Neural cell (in vitro differentiated cells): Measurements from ENCODE around the gene IFRD2. TPM values are rescaled to one million over a fixed set of nuclear protein-coding genes. Genes with fewer than 3 reads are reported as not detected.
A peak's percentile ranks its signal among the peaks of the same experiment; 100 is the strongest.

Experiments used
- H2AFZ ChIP-seq: fragments of 200-600, 300-800 bp; sonication (generic), shearing (Covaris generic); 2 replicates; pipeline ENCODE4 v1.6.0; 2014; ENCODE audit warnings: low read depth, mild to moderate bottlenecking, antibody characterized with exemption, low read length, moderate library complexity
- H3F3A ChIP-seq: fragments of 200-600 bp; shearing (Covaris generic); 2 replicates; pipeline ENCODE4 v1.6.1; 2016; ENCODE audit warnings: mild to moderate bottlenecking, moderate library complexity, mixed read lengths, antibody characterized with exemption, low read length; ENCODE audit not compliant: insufficient read depth, poor library complexity, severe bottlenecking
- H3K27ac ChIP-seq: fragments of 200-600, 300-800 bp; sonication (generic), shearing (Covaris generic); 2 replicates; pipeline ENCODE4 v1.5.1; 2014; ENCODE audit warnings: mild to moderate bottlenecking, low read length, moderate library complexity
- H3K27me3 ChIP-seq: fragments of 300-800, 200-600 bp; sonication (generic), shearing (Covaris generic); 2 replicates; pipeline ENCODE4 v1.6.0; 2014; ENCODE audit warnings: mild to moderate bottlenecking, low read depth, low read length, moderate library complexity; ENCODE audit not compliant: insufficient read depth
- H3K36me3 ChIP-seq: fragments of 300-800, 200-600 bp; sonication (generic), shearing (Covaris generic); 2 replicates; pipeline ENCODE4 v1.5.1; 2014; ENCODE audit warnings: mild to moderate bottlenecking, antibody characterized with exemption, low read length, moderate library complexity; ENCODE audit not compliant: insufficient read depth
- H3K4me2 ChIP-seq: fragments of 300-800, 200-600 bp; sonication (generic), shearing (Covaris generic); 2 replicates; pipeline ENCODE4 v1.6.0; 2014; ENCODE audit warnings: mild to moderate bottlenecking, low read length
- H3K4me3 ChIP-seq: fragments of 300-800, 200-600 bp; sonication (generic), shearing (Covaris generic); 2 replicates; pipeline ENCODE4 v1.5.1; 2014; ENCODE audit warnings: mild to moderate bottlenecking, low read length, moderate library complexity
- H3K79me2 ChIP-seq: fragments of 200-600 bp; shearing (Covaris generic); replicated peaks from 2 replicates; pipeline ENCODE4 v1.6.0; 2014; ENCODE audit warnings: mild to moderate bottlenecking, low read length, moderate library complexity; ENCODE audit not compliant: insufficient read depth
- H3K9ac ChIP-seq: fragments of 300-800, 200-600 bp; sonication (generic), shearing (Covaris generic); 2 replicates; pipeline ENCODE4 v1.6.1; 2016; ENCODE audit warnings: mild to moderate bottlenecking, low read length, mixed read lengths
- H3K9me2 ChIP-seq: fragments of 200-600 bp; shearing (Covaris generic); 2 replicates; pipeline ENCODE4 v1.6.1; 2016; ENCODE audit warnings: mild to moderate bottlenecking, low read length, mixed read lengths; ENCODE audit not compliant: insufficient read depth
- H3K9me3 ChIP-seq: fragments of 200-600, 300-800 bp; sonication (generic), shearing (Covaris generic); 2 replicates; pipeline ENCODE4 v1.6.1; 2016; ENCODE audit warnings: mild to moderate bottlenecking, mixed run types, low read length, moderate library complexity, mixed read lengths
- H4K20me1 ChIP-seq: fragments of 200-600 bp; shearing (Covaris generic); 2 replicates; pipeline ENCODE4 v1.6.1; 2016; ENCODE audit warnings: mild to moderate bottlenecking, mixed run types; ENCODE audit not compliant: insufficient read depth
- CTCF ChIP-seq: fragments of 450-650 bp; IDR thresholded peaks from 2 replicates; pipeline ENCODE4 v1.5.1; 2014; ENCODE audit warnings: antibody characterized with exemption, mild to moderate bottlenecking, moderate library complexity; ENCODE audit not compliant: poor library complexity, severe bottlenecking
- EP300 ChIP-seq: fragments of 450-650 bp; conservative IDR thresholded peaks from 2 replicates; pipeline ENCODE4 v1.6.1; 2014; ENCODE audit warnings: antibody characterized with exemption, mild to moderate bottlenecking, moderate library complexity; ENCODE audit not compliant: poor library complexity, severe bottlenecking
- EZH2 ChIP-seq: fragments of 200-600, 300-800 bp; shearing (Covaris generic), sonication (generic); IDR thresholded peaks from 2 replicates; pipeline ENCODE4 v1.6.1; 2014; ENCODE audit warnings: antibody characterized with exemption, low read length, borderline replicate concordance, mild to moderate bottlenecking; ENCODE audit not compliant: insufficient read depth, poor library complexity, severe bottlenecking
- MXI1 ChIP-seq: fragments of 450-650 bp; conservative IDR thresholded peaks from 2 replicates; pipeline ENCODE4 v1.6.1; 2014; ENCODE audit warnings: antibody characterized with exemption, mild to moderate bottlenecking; ENCODE audit not compliant: poor library complexity, severe bottlenecking
- POLR2AphosphoS5 ChIP-seq: IDR thresholded peaks from 2 replicates; pipeline ENCODE4 v1.6.1; 2012
- RAD21 ChIP-seq: fragments of 450-650 bp; conservative IDR thresholded peaks from 2 replicates; pipeline ENCODE4 v1.6.1; 2014; ENCODE audit warnings: antibody characterized with exemption, mild to moderate bottlenecking, moderate library complexity
- REST ChIP-seq: IDR thresholded peaks from 2 replicates; pipeline ENCODE4 v1.6.1; 2012; ENCODE audit warnings: borderline replicate concordance
- SMC3 ChIP-seq: fragments of 450-650 bp; conservative IDR thresholded peaks from 2 replicates; pipeline ENCODE4 v1.6.1; 2014; ENCODE audit warnings: antibody characterized with exemption, mild to moderate bottlenecking, moderate library complexity; ENCODE audit not compliant: poor library complexity
- TAF1 ChIP-seq: IDR thresholded peaks from 2 replicates; pipeline ENCODE4 v1.6.1; 2012; ENCODE audit warnings: low read depth
- polyA plus RNA-seq: library from polyadenylated mRNA; depleted of rRNA; stranded (reverse); fragments of >200 nt; gene quantifications from 2 replicates; pipeline ENCODE4 v1.2.3, GENCODE V29; 2014

IFRD2 gene
- polyA plus RNA-seq, 1 donor from 2014 or later, result 41.8 TPM

- H3K36me3 ChIP-seq, result no peaks in the 10 kb centered on the region
- peak within 1 kb of the TSS; percentile 78 for H3K4me3 ChIP-seq
- no peaks in the 10 kb centered on the region for H3K79me2 ChIP-seq
- no peaks in the 10 kb centered on the region for H3K9me2 ChIP-seq
- no peaks in the 10 kb centered on the region for H3F3A ChIP-seq
- peak within 1 kb of the TSS; percentile 68 for H3K27ac ChIP-seq
- H3K9me3 ChIP-seq, result no peaks in the 10 kb centered on the region
- peak within 1 kb of the TSS; percentile 86 for H3K9ac ChIP-seq
- no peaks in the 10 kb centered on the region for H4K20me1 ChIP-seq
- H2AFZ ChIP-seq, result peak within 1 kb of the TSS; percentile 65
- H3K4me2 ChIP-seq, result peak within 1 kb of the TSS; percentile 80
- H3K27me3 ChIP-seq, result no peaks in the 10 kb centered on the region
- peak; percentile 73 for TF ChIP-seq CTCF
- no peak for TF ChIP-seq EZH2
- peak; percentile 88 for TF ChIP-seq POLR2AphosphoS5
- peak; percentile 45 for TF ChIP-seq SMC3
- TF ChIP-seq TAF1, result peak; percentile 45
- no peak for TF ChIP-seq REST
- no peak for TF ChIP-seq EP300
- peak; percentile 90 for TF ChIP-seq MXI1
Measured at GRCh38 chr3:50298836-50299637, 6.8 kb upstream of the IFRD2 start, which contains the start of the genes HYAL3 and NAA80. HYAL3 (minus strand) TSS chr3:50299405; CDS start chr3:50295602, 3,803 bp downstream. NAA80 (minus strand) TSS chr3:50299405; CDS start chr3:50297463, 1,942 bp downstream.

GRCh38 chr3:50297896-50298725 lies 5.9 kb upstream of the IFRD2 start:
- no peak overlapping the region for H2AFZ ChIP-seq
- H3K36me3 ChIP-seq, result no peaks in the 10 kb centered on the region
- H3K79me2 ChIP-seq, result no peaks in the 10 kb centered on the region
- peak overlapping the region; percentile 68 for H3K27ac ChIP-seq
- H3K9me2 ChIP-seq, result no peaks in the 10 kb centered on the region
- peak overlapping the region; percentile 80 for H3K4me2 ChIP-seq
- TF ChIP-seq SMC3, result no peak
- no peak for TF ChIP-seq EZH2
- no peak for TF ChIP-seq TAF1
- TF ChIP-seq CTCF, result no peak
- TF ChIP-seq EP300, result no peak
- TF ChIP-seq MXI1, result no peak
- TF ChIP-seq POLR2AphosphoS5, result no peak
- no peak for TF ChIP-seq RAD21
- no peak for TF ChIP-seq REST
- H3F3A ChIP-seq, result no peaks in the 10 kb centered on the region
- H4K20me1 ChIP-seq, result no peaks in the 10 kb centered on the region
- peak overlapping the region; percentile 86 for H3K9ac ChIP-seq
- H3K4me3 ChIP-seq, result peak overlapping the region; percentile 78
- H3K9me3 ChIP-seq, result no peaks in the 10 kb centered on the region
- no peaks in the 10 kb centered on the region for H3K27me3 ChIP-seq
